Muscle of arm (tissue), 12 donors: Measurements from ENCODE around the gene TNFRSF1B. TPM values are rescaled to one million over a fixed set of nuclear protein-coding genes. Genes with fewer than 3 reads are reported as not detected.

Source experiments
- polyA plus RNA-seq, 12 donors: library from polyadenylated mRNA; unstranded; fragments of 120-200 nt; gene quantifications; one replicate each; pipeline ENCODE4 v1.2.1, GENCODE V29; 2013; ENCODE audit not compliant: insufficient read length in 12 of 12

The TNFRSF1B gene
- polyA plus RNA-seq, 12 donors: 9.3 to 15.3 (median 9.9) TPM; not detected in 1

Other genes with a start within 250 kb of the TNFRSF1B start
- 10 to 100 TPM in 11 of 12 donors, not detected in 1; 22.9 to 37.3 (median 28.4) TPM for gene KIAA2013, start 240.6 kb upstream of the TNFRSF1B start, polyA plus RNA-seq
- 100 to 1,000 TPM in 10 of 12 donors, 10 to 100 TPM in 1, not detected in 1; 89.9 to 196 (median 146) TPM for gene PLOD1, start 232.3 kb upstream of the TNFRSF1B start, polyA plus RNA-seq
- gene MFN2, start 186.5 kb upstream of the TNFRSF1B start, polyA plus RNA-seq: 10 to 100 TPM in 11 of 12 donors, not detected in 1; 54.4 to 78.5 (median 64.4) TPM
- gene MIIP, start 147.5 kb upstream of the TNFRSF1B start, polyA plus RNA-seq: 10 to 100 TPM in 11 of 12 donors, not detected in 1; 11.2 to 25.4 (median 15.1) TPM
- under 1 TPM in 9 of 12 donors, not detected in 3; 0.10 to 0.33 (median 0.22) TPM for gene TNFRSF8, start 103.7 kb upstream of the TNFRSF1B start, polyA plus RNA-seq
- 10 to 100 TPM in 11 of 12 donors, not detected in 1; 13.2 to 32.7 (median 18.8) TPM for gene VPS13D, start 63.0 kb downstream of the TNFRSF1B start, polyA plus RNA-seq